Adrenal gland (tissue), 5 donors: ENCODE data around the gene OGT.

Experiments
- CTCF ChIP-seq, 6 experiments: fragments of 450-650 bp in 4 of 6; fragments of 200-600 bp in 2 of 6; sonication (generic) in 1 of 6; IDR thresholded peaks; 1 replicate in 5 of 6; 2 replicates in 1 of 6; pipeline versions ENCODE4 v1.5.1 to v1.8.0; 2016 to 2021; ENCODE audit warnings: antibody characterized with exemption in 6 of 6, mild to moderate bottlenecking in 2 of 6, moderate library complexity in 1 of 6
- POLR2A ChIP-seq, 2 donors: fragments of 450-650 bp; IDR thresholded peaks; one replicate each; pipeline ENCODE4 v1.6.1; 2017; ENCODE audit warnings: antibody characterized with exemption in 2 of 2, mild to moderate bottlenecking in 2 of 2, moderate library complexity in 1 of 2
- donor health status: DM: no; HTN: no; CAD: no.

GRCh38 chrX:71515038-71515396 is 17.9 kb upstream of the OGT start:
- TF ChIP-seq CTCF (IDR thresholded peaks at IDR 0.05) (no peak), POLR2A (IDR thresholded peaks at IDR 0.05) (no peak)
